ENCODE results near the gene MAD1L1.
"Not testable (repeated sequence)": the region's sequence is repeated elsewhere in the genome, so short reads cannot be mapped to it uniquely, and the experiment has no call there.

Gene MAD1L1

GRCh38 chr7:2008101-2008935 lies 224.4 kb downstream of the MAD1L1 start:
- DNase-seq = no peak

GRCh38 chr7:2007551-2007950 lies 225.2 kb downstream of the MAD1L1 start:
- DNase-seq = no peak

- no peak for DNase-seq
These were observed 225.8 kb downstream of the MAD1L1 start for GRCh38 chr7:2006921-2007381.

GRCh38 chr7:2006231-2006771 lies 226.4 kb downstream of the MAD1L1 start:
- no peak for DNase-seq

- DNase-seq = no peak
These were observed 227.0 kb downstream of the MAD1L1 start for GRCh38 chr7:2005786-2006185.

GRCh38 chr7:2004841-2005725 lies 227.7 kb downstream of the MAD1L1 start:
- DNase-seq = no peak

- DNase-seq = no peak
These were observed 228.6 kb downstream of the MAD1L1 start for GRCh38 chr7:2003931-2004812.

- DNase-seq = no peak
These were observed 229.3 kb downstream of the MAD1L1 start for GRCh38 chr7:2003451-2003930.

GRCh38 chr7:2002561-2003450 lies 229.9 kb downstream of the MAD1L1 start:
- DNase-seq = no peak

- no peak for DNase-seq
These were observed 230.9 kb downstream of the MAD1L1 start for GRCh38 chr7:2001601-2002442.

GRCh38 chr7:2000746-2001321 lies 231.9 kb downstream of the MAD1L1 start:
- no peak for DNase-seq

- no peak for DNase-seq
These were observed 232.5 kb downstream of the MAD1L1 start for GRCh38 chr7:2000153-2000687.

- DNase-seq = no peak
These were observed 233.3 kb downstream of the MAD1L1 start for GRCh38 chr7:1999278-1999984.

- DNase-seq = no peak
These were observed 234.6 kb downstream of the MAD1L1 start for GRCh38 chr7:1998146-1998545.

- no peak for DNase-seq
These were observed 235.1 kb downstream of the MAD1L1 start for GRCh38 chr7:1997537-1998076.

GRCh38 chr7:1996816-1997215 lies 235.9 kb downstream of the MAD1L1 start:
- DNase-seq = no peak

- not testable (repeated sequence) for DNase-seq
These were observed 236.8 kb downstream of the MAD1L1 start for GRCh38 chr7:1995911-1996420.

- no peak for DNase-seq
These were observed 237.3 kb downstream of the MAD1L1 start for GRCh38 chr7:1995426-1995825.
